Esophagus muscularis mucosa (tissue), 4 donors: ENCODE results near the gene PTPRT.

Experiments used
- CTCF ChIP-seq, 3 experiments: fragments of 200-600 bp in 2 of 3; fragments of 450-650 bp in 1 of 3; sonication (generic) in 2 of 3; IDR thresholded peaks; one replicate each; pipeline ENCODE4 v1.5.1; 2017 to 2019; ENCODE audit warnings: antibody characterized with exemption in 3 of 3, mild to moderate bottlenecking in 2 of 3, moderate library complexity in 1 of 3
- EP300 ChIP-seq: sonication (generic); formaldehyde crosslinking; IDR thresholded peaks from one replicate; pipeline ENCODE4 v1.6.1; 2017; ENCODE audit warnings: antibody characterized with exemption
- POLR2A ChIP-seq: fragments of 450-650 bp; IDR thresholded peaks from one replicate; pipeline ENCODE4 v1.6.1; 2017; ENCODE audit warnings: antibody characterized with exemption, moderate library complexity, mild to moderate bottlenecking, low read depth

- TF ChIP-seq CTCF (IDR thresholded peaks at IDR 0.05) (no peak), POLR2A (no peak), EP300 (no peak)
Measured at GRCh38 chr20:43119720-43120119, 70.0 kb downstream of the PTPRT start.
